Measurements from ENCODE around the gene CRACDL.

Gene CRACDL

DNA sequence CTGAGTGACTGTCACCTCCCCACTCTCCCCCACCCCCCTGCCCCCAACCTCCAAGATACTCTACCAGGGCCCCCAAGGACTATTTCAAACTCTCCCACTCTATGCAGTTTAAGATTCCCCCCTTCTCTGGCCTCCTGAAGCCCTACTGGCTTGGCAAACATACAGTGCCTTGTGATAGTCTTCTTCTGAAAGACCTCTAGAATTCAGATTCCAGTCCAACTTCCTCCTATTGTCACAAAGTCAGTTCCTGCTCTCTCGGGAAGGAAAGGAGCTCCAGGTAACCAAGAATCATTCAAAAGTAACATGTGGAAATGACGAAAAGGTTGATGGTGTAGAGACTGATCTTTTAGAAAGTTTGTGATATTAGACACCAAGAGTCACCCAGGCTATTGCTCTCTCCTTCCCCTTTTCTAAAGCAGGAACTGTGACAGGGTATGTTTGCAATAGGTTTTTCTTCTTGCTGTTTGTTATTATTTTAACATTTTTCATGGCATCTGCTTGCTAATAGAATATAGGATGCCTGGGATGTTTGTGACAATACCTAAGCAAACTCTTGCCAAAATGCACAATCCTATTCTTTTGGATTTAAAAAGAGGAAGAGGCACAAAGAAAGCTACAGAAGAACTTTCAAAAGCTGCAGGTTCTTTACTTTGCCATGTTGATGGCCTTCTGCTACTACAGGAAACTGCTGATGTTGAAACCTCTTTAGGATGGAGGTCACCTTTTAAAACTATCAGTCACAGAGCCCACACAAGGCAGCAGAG, 111.6 kb downstream of the CRACDL start:
- H2AFZ ChIP-seq (ENCODE audit: low read depth, low read length, severe bottlenecking): no peak overlapping the region
- no peaks in the 10 kb centered on the region for H3K36me3 ChIP-seq (ENCODE audit: low read length)
- no peak for TF ChIP-seq EZH2phosphoT487 (conservative IDR thresholded peaks at IDR 0.05; ENCODE audit: low read length)
- TF ChIP-seq, protein P1, sequence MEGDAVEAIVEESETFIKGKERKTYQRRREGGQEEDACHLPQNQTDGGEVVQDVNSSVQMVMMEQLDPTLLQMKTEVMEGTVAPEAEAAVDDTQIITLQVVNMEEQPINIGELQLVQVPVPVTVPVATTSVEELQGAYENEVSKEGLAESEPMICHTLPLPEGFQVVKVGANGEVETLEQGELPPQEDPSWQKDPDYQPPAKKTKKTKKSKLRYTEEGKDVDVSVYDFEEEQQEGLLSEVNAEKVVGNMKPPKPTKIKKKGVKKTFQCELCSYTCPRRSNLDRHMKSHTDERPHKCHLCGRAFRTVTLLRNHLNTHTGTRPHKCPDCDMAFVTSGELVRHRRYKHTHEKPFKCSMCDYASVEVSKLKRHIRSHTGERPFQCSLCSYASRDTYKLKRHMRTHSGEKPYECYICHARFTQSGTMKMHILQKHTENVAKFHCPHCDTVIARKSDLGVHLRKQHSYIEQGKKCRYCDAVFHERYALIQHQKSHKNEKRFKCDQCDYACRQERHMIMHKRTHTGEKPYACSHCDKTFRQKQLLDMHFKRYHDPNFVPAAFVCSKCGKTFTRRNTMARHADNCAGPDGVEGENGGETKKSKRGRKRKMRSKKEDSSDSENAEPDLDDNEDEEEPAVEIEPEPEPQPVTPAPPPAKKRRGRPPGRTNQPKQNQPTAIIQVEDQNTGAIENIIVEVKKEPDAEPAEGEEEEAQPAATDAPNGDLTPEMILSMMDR (IDR thresholded peaks at IDR 0.05; ENCODE audit: insufficient read depth, low read length, poor library complexity, severe bottlenecking): no peak
- H3K79me2 ChIP-seq (ENCODE audit: insufficient read depth, low read length): no peaks in the 10 kb centered on the region
- no peak overlapping the region for H3K4me3 ChIP-seq (ENCODE audit: insufficient read depth, low read length, poor library complexity, severe bottlenecking)
- H3F3A ChIP-seq (ENCODE audit: insufficient read depth): no peaks in the 10 kb centered on the region
- no peaks in the 10 kb centered on the region for H4K20me1 ChIP-seq (ENCODE audit: low read depth, low read length)
- no peak overlapping the region for H3K4me2 ChIP-seq (ENCODE audit: low read depth, low read length, poor library complexity, severe bottlenecking)
- H3K27ac ChIP-seq (ENCODE audit: low read depth, low read length): no peak overlapping the region
- no peaks in the 10 kb centered on the region for H3K27me3 ChIP-seq (ENCODE audit: low read length)
- no peaks in the 10 kb centered on the region for H3K9me3 ChIP-seq (ENCODE audit: insufficient read depth, low read length)
- H3K9me2 ChIP-seq (replicated peaks; ENCODE audit: insufficient read depth, low read length): no peaks in the 10 kb centered on the region
- no peak overlapping the region for H3K9ac ChIP-seq (ENCODE audit: low read length)

DNA sequence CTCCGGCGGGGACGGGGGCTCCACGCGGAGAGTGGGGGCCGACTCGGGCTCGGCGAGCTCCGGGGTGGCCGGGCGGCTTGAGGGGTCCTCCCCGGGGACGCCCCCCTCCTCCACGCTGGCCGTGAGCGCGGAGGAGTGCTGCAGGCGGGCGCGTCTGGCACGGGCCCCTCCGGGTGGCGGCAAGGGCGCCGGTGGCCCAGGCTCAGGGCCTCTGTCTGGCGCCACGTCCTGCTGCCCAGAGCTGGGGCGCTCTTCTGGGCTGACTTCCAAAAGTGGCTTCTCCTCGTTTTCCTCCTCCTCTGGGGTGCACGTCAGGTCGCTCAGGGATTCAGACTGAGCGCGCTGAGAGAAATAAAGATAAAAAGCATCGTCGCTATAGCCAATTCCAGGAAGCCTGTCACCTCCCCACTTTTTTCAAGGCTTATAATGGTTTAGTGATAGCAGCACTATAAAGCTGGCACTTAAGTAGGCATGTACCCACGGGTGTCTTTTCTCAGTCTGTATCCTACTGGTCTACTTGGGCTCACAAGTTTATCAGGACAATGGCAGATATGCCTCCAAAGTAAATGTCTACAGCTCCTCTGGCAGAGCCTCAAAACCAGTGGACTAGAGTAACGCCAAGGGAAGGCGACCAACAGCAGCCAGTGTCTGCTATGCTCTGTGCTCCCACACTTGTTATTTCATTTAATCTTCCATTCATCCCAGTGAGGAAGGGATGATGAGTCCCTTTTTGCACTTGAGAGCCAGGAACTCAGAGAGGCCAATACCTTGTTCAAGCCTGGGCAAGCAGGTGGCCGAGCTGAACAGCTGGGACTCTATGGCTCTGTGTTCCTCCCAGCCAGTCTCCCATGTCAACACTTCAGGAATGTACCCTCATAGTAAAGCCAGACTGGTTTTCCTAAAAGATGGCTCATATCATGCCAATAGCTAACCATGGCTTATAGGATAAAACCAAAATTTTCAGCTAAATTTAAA, 112.5 kb downstream of the CRACDL start:
- Histone ChIP-seq H2AFZ (ENCODE audit: low read depth, low read length, severe bottlenecking) (no peak overlapping the region), H3K36me3 (ENCODE audit: low read length) (no peaks in the 10 kb centered on the region), H3K9me2 (replicated peaks; ENCODE audit: insufficient read depth, low read length) (no peaks in the 10 kb centered on the region), H3K27me3 (ENCODE audit: low read length) (no peaks in the 10 kb centered on the region), H3F3A (ENCODE audit: insufficient read depth) (no peaks in the 10 kb centered on the region), H3K4me3 (ENCODE audit: insufficient read depth, low read length, poor library complexity, severe bottlenecking) (no peak overlapping the region), H3K4me2 (ENCODE audit: low read depth, low read length, poor library complexity, severe bottlenecking) (no peak overlapping the region), H3K79me2 (ENCODE audit: insufficient read depth, low read length) (no peaks in the 10 kb centered on the region), H3K27ac (ENCODE audit: low read depth, low read length) (no peak overlapping the region), H3K9me3 (ENCODE audit: insufficient read depth, low read length) (no peaks in the 10 kb centered on the region), H3K9ac (ENCODE audit: low read length) (no peak overlapping the region), H4K20me1 (ENCODE audit: low read depth, low read length) (no peaks in the 10 kb centered on the region)
- TF ChIP-seq, protein P1 (IDR thresholded peaks at IDR 0.05; ENCODE audit: insufficient read depth, low read length, poor library complexity, severe bottlenecking): no peak
- TF ChIP-seq EZH2phosphoT487 (conservative IDR thresholded peaks at IDR 0.05; ENCODE audit: low read length): no peak

GRCh38 chr2:98822301-98823164, 113.5 kb downstream of the CRACDL start:
- Histone ChIP-seq H3K27me3 (ENCODE audit: low read length) (no peaks in the 10 kb centered on the region), H3K9me2 (replicated peaks; ENCODE audit: insufficient read depth, low read length) (no peaks in the 10 kb centered on the region), H3K4me3 (ENCODE audit: insufficient read depth, low read length, poor library complexity, severe bottlenecking) (no peak overlapping the region), H3K9ac (ENCODE audit: low read length) (no peak overlapping the region), H3F3A (ENCODE audit: insufficient read depth) (no peaks in the 10 kb centered on the region), H2AFZ (ENCODE audit: low read depth, low read length, severe bottlenecking) (no peak overlapping the region), H3K9me3 (ENCODE audit: insufficient read depth, low read length) (no peaks in the 10 kb centered on the region), H3K79me2 (ENCODE audit: insufficient read depth, low read length) (no peaks in the 10 kb centered on the region), H3K36me3 (ENCODE audit: low read length) (no peaks in the 10 kb centered on the region), H3K4me2 (ENCODE audit: low read depth, low read length, poor library complexity, severe bottlenecking) (no peak overlapping the region), H3K27ac (ENCODE audit: low read depth, low read length) (no peak overlapping the region), H4K20me1 (ENCODE audit: low read depth, low read length) (no peaks in the 10 kb centered on the region)
- TF ChIP-seq, protein P1 (IDR thresholded peaks at IDR 0.05; ENCODE audit: insufficient read depth, low read length, poor library complexity, severe bottlenecking): no peak
- TF ChIP-seq EZH2phosphoT487 (conservative IDR thresholded peaks at IDR 0.05; ENCODE audit: low read length): no peak
